Measurements from ENCODE around the gene RABGGTA.

- TF ChIP-seq POLR2A (IDR thresholded peaks at IDR 0.05; ENCODE audit: low read depth, low read length) (no peak), POLR2AphosphoS5 (IDR thresholded peaks at IDR 0.05; ENCODE audit: low read depth, low read length) (no peak), TAF1 (IDR thresholded peaks at IDR 0.05; ENCODE audit: borderline replicate concordance, low read depth, low read length) (no peak)
Measured at GRCh38 chr14:24282736-24283135, 11.3 kb upstream of the RABGGTA start.
